Caki2 (cell line): Measurements from ENCODE around the gene HSD17B4. TPM values are rescaled to one million over a fixed set of nuclear protein-coding genes. Genes with fewer than 3 reads are reported as not detected.
"Not testable (repeated sequence)": the region's sequence is repeated elsewhere in the genome, so short reads cannot be mapped to it uniquely, and the experiment has no call there.

Experiments used
- DNase-seq: peaks from one replicate; pipeline ENCODE4 v3.0.0-alpha.2; 2015; ENCODE audit warnings: low read depth
- in situ Hi-C: cut with HindIII; loops from 2 replicates; pipeline ENCODE4 v1.10.0; 2016; ENCODE audit warnings: low sequenced_read_pairs, low pct_unique_long_range_greater_than_20kb, mixed read lengths
- total RNA-seq: library from RNA; depleted of rRNA; stranded (reverse); fragments of >200 nt; shearing (Covaris generic); gene quantifications from 2 replicates; pipeline ENCODE4 v1.2.3, GENCODE V29; 2014; ENCODE audit warnings: low replicate concordance

The HSD17B4 gene
- total RNA-seq, 1 experiment from 2014 or later = 122 TPM

GRCh38 chr5:119428166-119428565 lies 24.1 kb upstream of the HSD17B4 start:
- in situ Hi-C loops, DNase-seq: not testable (repeated sequence)

- in situ Hi-C loops, DNase-seq: not testable (repeated sequence)
Observed at GRCh38 chr5:119428574-119428973, 23.7 kb upstream of the HSD17B4 start.

GRCh38 chr5:119432674-119433237 lies 19.5 kb upstream of the HSD17B4 start:
- in situ Hi-C loops, DNase-seq: not testable (repeated sequence)

- in situ Hi-C loops = no loop called here
- peak; percentile 21 for DNase-seq
Observed at GRCh38 chr5:119435436-119436132, 16.7 kb upstream of the HSD17B4 start.

- in situ Hi-C loops = not testable (repeated sequence)
Observed at GRCh38 chr5:119437785-119438586, 14.3 kb upstream of the HSD17B4 start.

GRCh38 chr5:119438587-119438917 lies 13.7 kb upstream of the HSD17B4 start:
- DNase-seq, in situ Hi-C loops: not testable (repeated sequence)

More at GRCh38 chr5:119437785-119438586, 14.3 kb upstream of the HSD17B4 start:
- DNase-seq = not testable (repeated sequence)

- DNase-seq = peak; percentile 46
- in situ Hi-C loops = no loop called here
Observed at GRCh38 chr5:119439140-119439631, 13.1 kb upstream of the HSD17B4 start.

- in situ Hi-C loops, DNase-seq: not testable (repeated sequence)
Observed at GRCh38 chr5:119439632-119440031, 12.7 kb upstream of the HSD17B4 start.

- in situ Hi-C loops, DNase-seq: not testable (repeated sequence)
Observed at GRCh38 chr5:119444643-119445042, 7.7 kb upstream of the HSD17B4 start.

GRCh38 chr5:119445544-119445943 lies 6.8 kb upstream of the HSD17B4 start:
- in situ Hi-C loops = no loop called here
- no peak for DNase-seq

- in situ Hi-C loops = no loop called here
- no peak for DNase-seq
Observed at GRCh38 chr5:119449882-119450281, 2.4 kb upstream of the HSD17B4 start.

GRCh38 chr5:119450627-119451026 lies 1.7 kb upstream of the HSD17B4 start:
- DNase-seq, in situ Hi-C loops: not testable (repeated sequence)

- no peak for DNase-seq
- in situ Hi-C loops = no loop called here
Observed at GRCh38 chr5:119451561-119451960, 736 bp upstream of the HSD17B4 start.

GRCh38 chr5:119452060-119452372 lies 281 bp upstream of the HSD17B4 start:
- DNase-seq = no peak
- in situ Hi-C loops = no loop called here

GRCh38 chr5:119453040-119453373 lies 710 bp downstream of the HSD17B4 start:
- in situ Hi-C loops = no loop called here

GRCh38 chr5:119454171-119454570 lies 1.9 kb downstream of the HSD17B4 start:
- in situ Hi-C loops = no loop called here
- DNase-seq = no peak

More at GRCh38 chr5:119453040-119453373, 710 bp downstream of the HSD17B4 start:
- no peak for DNase-seq

GRCh38 chr5:119458911-119459632 lies 6.8 kb downstream of the HSD17B4 start:
- no peak for DNase-seq
- in situ Hi-C loops = no loop called here

- DNase-seq = no peak
- in situ Hi-C loops = no loop called here
Observed at GRCh38 chr5:119465640-119466039, 13.3 kb downstream of the HSD17B4 start.

- DNase-seq = no peak
- in situ Hi-C loops = no loop called here
Observed at GRCh38 chr5:119468286-119468685, 16.0 kb downstream of the HSD17B4 start.
